ENCODE results near the gene LCAT. TPM values are rescaled to one million over a fixed set of nuclear protein-coding genes. Genes with fewer than 3 reads are reported as not detected.

The LCAT gene
- total RNA-seq (10 to 100 TPM; 10.1 to 20.1 (median 12.8) TPM), polyA plus RNA-seq (10 to 100 TPM; 18.6 to 20.7 (median 19.2) TPM)
- long read RNA-seq, donor 1, partial matches to known transcripts: 0 of 3 reads
- long read RNA-seq, donor 1, other reads (novel, unspliced or antisense): 0 of 3 reads
- long read RNA-seq, donor 2, partial matches to known transcripts: 0 of 2 reads
- long read RNA-seq, donor 2, other reads (novel, unspliced or antisense): 0 of 2 reads
- long read RNA-seq, donor 3: 0 reads
- long read RNA-seq, donor 4: 0 reads
- long read RNA-seq, donor 5, partial matches to known transcripts: 0 of 2 reads
- long read RNA-seq, donor 5, other reads (novel, unspliced or antisense): 0 of 2 reads
- long read RNA-seq, donor 6, transcript LCAT-204 (5 exons, 1,240 nt): major isoform, 5 of 5 reads
- long read RNA-seq, donor 6, partial matches to known transcripts: 0 of 5 reads
- long read RNA-seq, donor 6, other reads (novel, unspliced or antisense): 0 of 5 reads
- long read RNA-seq, donor 7, partial matches to known transcripts: 0 of 2 reads
- long read RNA-seq, donor 7, other reads (novel, unspliced or antisense): 0 of 2 reads
- long read RNA-seq, donor 8, partial matches to known transcripts: 0 of 1 reads
- long read RNA-seq, donor 8, other reads (novel, unspliced or antisense): 0 of 1 reads
- long read RNA-seq, donor 9: 0 reads
- long read RNA-seq, donor 10, partial matches to known transcripts: 0 of 2 reads
- long read RNA-seq, donor 10, other reads (novel, unspliced or antisense): 0 of 2 reads

- H3K27ac ChIP-seq: peak within 1 kb of the TSS; percentile 5 to 82 (median 76)
- peak; percentile 38 to 75 (median 57) for TF ChIP-seq POLR2AphosphoS5 (IDR thresholded peaks at IDR 0.05)
- TF ChIP-seq EP300 (IDR thresholded peaks at IDR 0.05): no peak
- peak; percentile 68 to 72 for DNase-seq
- peaks cover 41 to 83% (median 67%) of the 10 kb centered on the region in 4 donors for H3K36me3 ChIP-seq
- H3K27me3 ChIP-seq: no peaks in the 10 kb centered on the region
- WGBS, 5 donors: 22 to 55% (median 39%) methylated on average over 22 to 23 of the region's 23 CpGs
- H3K4me1 ChIP-seq: peaks cover 25 to 55% (median 50%) of the 10 kb centered on the region in 4 donors
- H3K9me3 ChIP-seq: no peaks in the 10 kb centered on the region
- intact Hi-C loops (cut with DNase I; ENCODE audit: low total_unique reads): no loop called here
- peak within 1 kb of the TSS in 2 of 4 donors; percentile 8 to 18 for H3K4me3 ChIP-seq
Measured at GRCh38 chr16:67943619-67944504, at the start of gene LCAT. LCAT (minus strand) TSS chr16:67944120; CDS start chr16:67944101, 19 bp downstream.

GRCh38 chr16:67993207-67994039, 49.5 kb upstream of the LCAT start:
- DNase-seq: peak; percentile 82 to 93
- TF ChIP-seq EP300 (IDR thresholded peaks at IDR 0.05): no peak
- TF ChIP-seq POLR2AphosphoS5 (IDR thresholded peaks at IDR 0.05): peak in 2 of 3 donors; percentile 7 to 51
- TF ChIP-seq CTCF (IDR thresholded peaks at IDR 0.05): peak in 6 of 7 experiments; percentile 50 to 100 (median 96)
- Histone ChIP-seq H3K27me3 (no peaks in the 10 kb centered on the region), H3K27ac (peak overlapping the region; percentile 2 to 80 (median 72)), H3K9me3 (no peaks in the 10 kb centered on the region), H3K4me3 (peak overlapping the region; percentile 36 to 44 (median 42)), H3K36me3 (no peaks in the 10 kb centered on the region), H3K4me1 (peaks cover 11 to 21% (median 13%) of the 10 kb centered on the region in 4 donors)
- 12 to 57% (median 18%) methylated on average over 9 to 39 of the region's 39 CpGs for WGBS, 5 donors
- intact Hi-C loops (cut with DNase I; ENCODE audit: low total_unique reads): loop anchor here (5.0 kb wide), 1 partner anchor 44 kb away; no protein-coding TSS in a partner anchor

GRCh38 chr16:67992661-67993206, 48.8 kb upstream of the LCAT start:
- H3K4me3 ChIP-seq: peak overlapping the region in 3 of 4 donors; percentile 36 to 43 (median 42)
- H3K4me1 ChIP-seq: peaks cover 11 to 16% (median 13%) of the 10 kb centered on the region in 4 donors
- no peak for DNase-seq
- intact Hi-C loops (cut with DNase I; ENCODE audit: low total_unique reads): loop anchor here (5.0 kb wide), 1 partner anchor 45 kb away; no protein-coding TSS in a partner anchor
- H3K36me3 ChIP-seq: no peaks in the 10 kb centered on the region
- WGBS, 5 donors: 57 to 75% (median 73%) methylated on average over 8 to 20 of the region's 20 CpGs
- H3K27ac ChIP-seq: peak overlapping the region in 3 of 5 donors; percentile 55 to 80 (median 80)
- no peaks in the 10 kb centered on the region for H3K9me3 ChIP-seq
- no peak for TF ChIP-seq POLR2A (IDR thresholded peaks at IDR 0.05)
- TF ChIP-seq POLR2AphosphoS5 (IDR thresholded peaks at IDR 0.05): no peak
- no peak for TF ChIP-seq EP300 (IDR thresholded peaks at IDR 0.05)
- TF ChIP-seq CTCF (IDR thresholded peaks at IDR 0.05): no peak
- H3K27me3 ChIP-seq: no peaks in the 10 kb centered on the region

- Histone ChIP-seq H3K9me3 (no peaks in the 10 kb centered on the region), H3K27ac (no peak overlapping the region), H3K4me1 (peaks cover 11 to 23% (median 16%) of the 10 kb centered on the region in 4 donors), H3K4me3 (no peak overlapping the region), H3K27me3 (no peaks in the 10 kb centered on the region), H3K36me3 (no peaks in the 10 kb centered on the region)
- DNase-seq: no peak
- TF ChIP-seq POLR2A (IDR thresholded peaks at IDR 0.05) (no peak), EP300 (IDR thresholded peaks at IDR 0.05) (no peak), CTCF (IDR thresholded peaks at IDR 0.05) (no peak), POLR2AphosphoS5 (IDR thresholded peaks at IDR 0.05) (no peak)
- WGBS, 5 donors: 76 to 84% (median 81%) methylated on average over 5 to 6 of the region's 6 CpGs
- intact Hi-C loops (cut with DNase I; ENCODE audit: low total_unique reads): loop anchor here (5.0 kb wide), 1 partner anchor 47 kb away; no protein-coding TSS in a partner anchor
Measured at GRCh38 chr16:67990018-67990386, 46.1 kb upstream of the LCAT start.

All from stomach (tissue), 19 donors.